AG04450 (cell line): ENCODE data around the gene VKORC1. TPM values are rescaled to one million over a fixed set of nuclear protein-coding genes. Genes with fewer than 3 reads are reported as not detected.

Experiments used
- CTCF ChIA-PET: fragments of 300-600, 350-600 bp; formaldehyde crosslinking; extraction: SDS; loops from one replicate; lab custom pipeline; 2022; ENCODE audit warnings: antibody characterized with exemption, inconsistent platforms; lab: Charles Lee
- POLR2A ChIA-PET: fragments of 350-600 bp; formaldehyde crosslinking; extraction: SDS; loops from one replicate; lab custom pipeline; 2021; ENCODE audit warnings: antibody characterized with exemption, inconsistent platforms; lab: Yijun Ruan, JAX
- DNase-seq: peaks from one replicate; pipeline ENCODE4 v3.0.0-alpha.2; 2011; ENCODE audit warnings: low read depth, low spot score
- H3K27ac ChIP-seq: one replicate; pipeline ENCODE4 v1.5.1; 2012; ENCODE audit warnings: low read depth, low read length, control low read depth
- H3K27me3 ChIP-seq: one replicate; pipeline ENCODE4 v1.6.0; 2012; ENCODE audit warnings: low read length; ENCODE audit not compliant: control insufficient read depth, insufficient read depth
- H3K4me3 ChIP-seq: 2 replicates; pipeline ENCODE4 v1.5.1; 2011; ENCODE audit warnings: mild to moderate bottlenecking, low read depth, low read length, control low read depth
- H3K9me3 ChIP-seq: 2 replicates; pipeline ENCODE4 v1.5.1; 2012; ENCODE audit warnings: low read length; ENCODE audit not compliant: control insufficient read depth, insufficient read depth
- polyA plus RNA-seq: library from polyadenylated mRNA; depleted of rRNA; stranded (reverse); fragments of >200 nt; gene quantifications from 2 replicates; pipeline ENCODE4 v1.2.3, GENCODE V29; 2011
- TF ChIP-seq, protein P1 (sequence below): IDR thresholded peaks from 2 replicates; pipeline ENCODE4 v1.5.1; 2011; ENCODE audit warnings: low read depth, low read length, control low read depth, inconsistent platforms

VKORC1 gene
- polyA plus RNA-seq, 1 experiment, result 210 TPM

DNA sequence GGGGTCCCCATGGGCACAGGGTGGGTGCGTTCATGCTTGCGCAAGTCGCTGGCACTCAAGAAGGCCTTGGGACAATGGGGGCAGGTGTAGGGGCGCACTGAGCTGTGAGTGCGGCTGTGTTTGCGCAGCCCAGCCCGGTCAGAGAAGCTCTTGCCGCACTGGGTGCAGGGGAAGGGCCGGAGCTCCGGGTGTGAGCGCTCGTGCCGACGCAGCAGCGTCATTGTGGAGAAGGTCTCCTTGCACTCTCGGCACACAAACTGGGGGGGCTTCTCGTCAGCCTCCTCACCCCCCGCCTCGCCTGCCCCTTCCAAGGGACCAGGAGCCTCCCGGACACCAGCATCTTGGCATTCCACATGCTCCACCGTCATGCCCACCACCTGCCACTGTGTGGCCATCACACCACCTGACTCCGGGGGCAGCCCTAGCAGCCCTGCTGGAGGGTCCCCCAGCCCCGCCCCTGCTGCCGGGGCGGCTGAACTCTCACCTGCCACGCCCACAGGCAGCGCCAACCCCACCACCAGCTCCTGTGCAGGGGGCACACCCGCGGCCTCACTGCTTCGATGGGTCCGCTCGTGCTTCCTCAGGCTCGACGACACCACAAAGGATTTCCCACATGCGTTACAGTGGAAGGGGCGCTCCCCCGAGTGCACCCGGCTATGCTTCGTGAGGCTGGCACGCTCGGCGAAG is 33.3 kb downstream of the VKORC1 start:
- POLR2A ChIA-PET, result no interaction called here
- peaks cover 5% of the 10 kb centered on the region; the same call in 1 of the 2 replicates for H3K9me3 ChIP-seq
- H3K27me3 ChIP-seq, result no peaks in the 10 kb centered on the region
- CTCF ChIA-PET, result no interaction called here
- no peak for DNase-seq
- no peak overlapping the region for H3K27ac ChIP-seq
- H3K4me3 ChIP-seq, result no peak overlapping the region
- TF ChIP-seq, protein P1, sequence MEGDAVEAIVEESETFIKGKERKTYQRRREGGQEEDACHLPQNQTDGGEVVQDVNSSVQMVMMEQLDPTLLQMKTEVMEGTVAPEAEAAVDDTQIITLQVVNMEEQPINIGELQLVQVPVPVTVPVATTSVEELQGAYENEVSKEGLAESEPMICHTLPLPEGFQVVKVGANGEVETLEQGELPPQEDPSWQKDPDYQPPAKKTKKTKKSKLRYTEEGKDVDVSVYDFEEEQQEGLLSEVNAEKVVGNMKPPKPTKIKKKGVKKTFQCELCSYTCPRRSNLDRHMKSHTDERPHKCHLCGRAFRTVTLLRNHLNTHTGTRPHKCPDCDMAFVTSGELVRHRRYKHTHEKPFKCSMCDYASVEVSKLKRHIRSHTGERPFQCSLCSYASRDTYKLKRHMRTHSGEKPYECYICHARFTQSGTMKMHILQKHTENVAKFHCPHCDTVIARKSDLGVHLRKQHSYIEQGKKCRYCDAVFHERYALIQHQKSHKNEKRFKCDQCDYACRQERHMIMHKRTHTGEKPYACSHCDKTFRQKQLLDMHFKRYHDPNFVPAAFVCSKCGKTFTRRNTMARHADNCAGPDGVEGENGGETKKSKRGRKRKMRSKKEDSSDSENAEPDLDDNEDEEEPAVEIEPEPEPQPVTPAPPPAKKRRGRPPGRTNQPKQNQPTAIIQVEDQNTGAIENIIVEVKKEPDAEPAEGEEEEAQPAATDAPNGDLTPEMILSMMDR, result no peak

DNA sequence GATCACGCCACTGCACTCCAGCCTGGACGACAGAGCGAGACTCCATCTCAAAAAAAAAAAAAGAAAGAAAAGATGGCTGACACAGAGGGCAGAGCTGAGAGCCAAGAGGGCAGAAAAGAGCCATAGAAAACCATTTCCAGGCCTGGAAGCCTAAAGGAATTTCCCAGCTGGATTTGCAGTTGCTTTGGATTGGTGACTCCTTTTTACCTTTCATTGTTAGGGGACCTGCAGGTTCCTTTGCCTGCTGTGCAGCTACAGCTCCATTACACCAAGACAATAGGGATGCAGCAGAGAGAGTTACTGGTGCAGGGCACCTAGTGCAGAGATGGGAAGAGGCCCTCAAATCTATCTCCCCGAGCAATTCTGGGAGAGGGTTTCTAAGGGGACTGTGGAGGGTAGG is 39.0 kb downstream of the VKORC1 start:
- DNase-seq, result no peak
- Histone ChIP-seq H3K27me3 (no peaks in the 10 kb centered on the region), H3K4me3 (no peak overlapping the region), H3K27ac (no peak overlapping the region), H3K9me3 (no peaks in the 10 kb centered on the region)
- TF ChIP-seq, protein P1, result no peak
- CTCF ChIA-PET, result no interaction called here
- POLR2A ChIA-PET, result interaction anchor here (0.6 to 2.5 kb wide), 2 partner anchors 10 to 416 kb away, joined by 4 to 13 read pairs; partner anchors contain the start of gene TGFB1I1

DNA sequence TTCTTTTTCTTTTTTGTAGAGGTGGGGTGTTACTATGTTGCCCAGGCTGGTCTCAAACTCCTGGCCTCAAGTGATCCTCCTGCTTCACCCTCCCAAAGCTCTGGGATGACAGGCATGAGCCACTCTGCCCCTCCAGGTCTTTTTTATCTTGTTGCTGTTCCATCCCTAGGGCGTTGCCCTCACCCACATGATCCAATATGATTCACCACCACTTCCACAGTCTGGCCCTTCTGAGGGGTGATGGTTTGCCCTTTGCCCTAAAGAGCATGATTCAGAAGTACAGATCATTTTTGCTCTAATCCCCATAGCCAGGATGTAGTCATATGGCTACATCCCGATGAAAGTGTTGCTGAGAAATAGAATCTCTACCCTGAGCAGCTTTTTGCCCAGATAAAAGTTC is 42.5 kb downstream of the VKORC1 start:
- ChIA-PET CTCF (no interaction called here), POLR2A (interaction anchor here (1.2 to 1.6 kb wide), 2 partner anchors 13 to 22 kb away, joined by 4 read pairs; partner anchors contain the start of genes ZNF646 and ZNF668)
- DNase-seq, result peak; percentile 77
- H3K27me3 ChIP-seq, result no peaks in the 10 kb centered on the region
- H3K9me3 ChIP-seq, result no peaks in the 10 kb centered on the region
- peak overlapping the region; percentile 80 for H3K27ac ChIP-seq
- TF ChIP-seq, protein P1, result no peak
- no peak overlapping the region for H3K4me3 ChIP-seq

DNA sequence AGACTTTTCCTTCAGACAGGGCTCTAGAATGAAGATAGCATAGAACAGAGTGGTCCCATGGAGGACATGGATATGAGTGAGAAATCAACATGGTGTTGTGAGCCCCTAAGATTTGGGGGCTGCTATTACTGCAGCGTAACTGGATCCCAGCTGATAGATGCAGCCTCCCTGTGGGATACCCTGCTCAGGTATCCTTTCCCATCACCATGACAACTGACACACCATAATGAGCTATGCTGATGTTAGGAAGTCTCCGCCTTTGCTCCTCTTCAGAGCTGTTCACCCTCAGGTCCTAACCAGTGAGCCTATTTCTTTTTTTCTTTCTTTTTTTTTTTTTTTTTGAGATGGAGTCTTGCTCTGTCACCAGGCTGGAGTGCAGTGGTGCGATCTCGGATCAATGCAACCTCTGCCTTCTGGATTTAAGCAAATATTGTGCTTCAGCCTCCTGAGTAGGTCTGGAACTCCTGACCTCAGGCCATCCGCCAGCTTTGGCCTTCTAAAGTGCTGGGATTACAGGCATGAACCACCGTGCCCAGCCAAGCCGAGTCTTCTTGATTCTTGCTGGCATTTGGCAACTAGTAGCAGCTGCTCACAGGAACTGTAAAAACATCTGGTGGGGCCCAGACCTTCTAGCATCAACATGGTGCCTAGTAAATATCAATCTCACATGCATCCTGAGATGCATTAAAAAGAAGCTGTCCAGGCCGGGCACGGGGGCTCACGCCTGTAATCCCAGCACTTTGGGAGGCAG is 44.1 kb downstream of the VKORC1 start:
- no peaks in the 10 kb centered on the region for H3K9me3 ChIP-seq
- no peak overlapping the region for H3K27ac ChIP-seq
- ChIA-PET CTCF (interaction anchor here (1.0 kb wide), 1 partner anchor 91 kb away, joined by 4 read pairs; no protein-coding TSS in a partner anchor), POLR2A (interaction anchor here (1.6 kb wide), 1 partner anchor 24 kb away, joined by 4 read pairs; the partner anchor contains the start of genes ZNF646 and ZNF668)
- no peak for DNase-seq
- no peak overlapping the region for H3K4me3 ChIP-seq
- no peaks in the 10 kb centered on the region for H3K27me3 ChIP-seq
- TF ChIP-seq, protein P1, result no peak
